Tibial artery (tissue), 4 donors: ENCODE results near the gene SORCS2.

Source experiments
- DNase-seq, 2 donors: peaks; one replicate each; pipeline ENCODE4 v3.0.0-alpha.2; 2019
- H3K27ac ChIP-seq, 2 donors: fragments of 200-600 bp; sonication (generic) in 1 of 2; 1 replicate in 1 of 2; 2 replicates in 1 of 2; pipeline ENCODE4 v1.5.1; 2018 to 2019; ENCODE audit warnings: mild to moderate bottlenecking in 1 of 2
- H3K27me3 ChIP-seq, 2 donors: fragments of 200-600 bp; sonication (generic) in 1 of 2; one replicate each; pipeline versions ENCODE4 v1.5.1 to v1.6.0; 2016 to 2019
- H3K36me3 ChIP-seq, 3 donors: fragments of 200-600 bp; sonication (generic) in 2 of 3; one replicate each; pipeline ENCODE4 v1.5.1; 2016 to 2019; ENCODE audit warnings: mild to moderate bottlenecking in 2 of 3
- H3K4me1 ChIP-seq, 4 donors: fragments of 200-600 bp; sonication (generic) in 2 of 4; 1 replicate in 3 of 4; 2 replicates in 1 of 4; pipeline ENCODE4 v1.5.1; 2016 to 2019
- H3K4me3 ChIP-seq, 2 donors: fragments of 200-600 bp; sonication (generic) in 1 of 2; 1 replicate in 1 of 2; 2 replicates in 1 of 2; pipeline ENCODE4 v1.5.1; 2018 to 2019; ENCODE audit warnings: mild to moderate bottlenecking in 2 of 2
- H3K9me3 ChIP-seq, 3 donors: fragments of 200-600 bp; sonication (generic) in 1 of 3; one replicate each; pipeline ENCODE4 v1.5.1; 2016 to 2019
- CTCF ChIP-seq, 2 experiments: fragments of 200-600 bp in 1 of 2; fragments of 450-650 bp in 1 of 2; IDR thresholded peaks; one replicate each; pipeline ENCODE4 v1.5.1; 2017 to 2019; ENCODE audit warnings: antibody characterized with exemption in 2 of 2, mild to moderate bottlenecking in 1 of 2, moderate library complexity in 1 of 2
- intact Hi-C: fragments of 100-400 bp; cut with DNase I; formaldehyde crosslinking; loops from one replicate; pipeline ENCODE4 v1.15.0; 2023; ENCODE audit warnings: low total_unique reads

SORCS2 gene

DNA sequence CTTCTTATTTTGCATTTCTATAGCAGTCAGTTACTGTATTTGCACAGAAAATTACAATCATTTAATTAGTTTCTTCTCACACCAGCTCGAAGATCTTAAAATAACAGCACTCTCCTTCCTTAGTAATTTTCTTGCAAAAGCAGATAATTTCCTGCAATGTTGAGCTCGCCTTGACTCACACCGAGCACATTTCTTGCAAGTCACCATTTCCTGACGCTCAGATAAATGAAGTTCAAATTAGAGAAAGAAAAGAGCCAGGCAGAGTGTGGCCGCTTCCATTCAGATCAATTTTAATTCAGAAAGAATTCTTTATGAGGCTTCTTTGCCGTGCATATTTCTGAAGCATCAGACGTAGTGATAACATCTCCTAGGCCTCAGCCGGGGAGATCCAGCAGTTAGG lies 10.1 kb downstream of the SORCS2 start:
- intact Hi-C loops = no loop called here
- no peak for TF ChIP-seq CTCF (IDR thresholded peaks at IDR 0.05)
- no peak for DNase-seq
- Histone ChIP-seq H3K4me3 (no peak overlapping the region), H3K27me3 (peaks cover 0 to 19% of the 10 kb centered on the region in 2 donors), H3K36me3 (no peaks in the 10 kb centered on the region), H3K4me1 (peaks cover 0 to 17% (median 14%) of the 10 kb centered on the region in 4 donors), H3K27ac (no peak overlapping the region), H3K9me3 (no peaks in the 10 kb centered on the region)

GRCh38 chr4:7204656-7205387 lies 12.5 kb downstream of the SORCS2 start:
- H3K27ac ChIP-seq = no peak overlapping the region
- intact Hi-C loops = no loop called here
- TF ChIP-seq CTCF (IDR thresholded peaks at IDR 0.05) = no peak

DNA sequence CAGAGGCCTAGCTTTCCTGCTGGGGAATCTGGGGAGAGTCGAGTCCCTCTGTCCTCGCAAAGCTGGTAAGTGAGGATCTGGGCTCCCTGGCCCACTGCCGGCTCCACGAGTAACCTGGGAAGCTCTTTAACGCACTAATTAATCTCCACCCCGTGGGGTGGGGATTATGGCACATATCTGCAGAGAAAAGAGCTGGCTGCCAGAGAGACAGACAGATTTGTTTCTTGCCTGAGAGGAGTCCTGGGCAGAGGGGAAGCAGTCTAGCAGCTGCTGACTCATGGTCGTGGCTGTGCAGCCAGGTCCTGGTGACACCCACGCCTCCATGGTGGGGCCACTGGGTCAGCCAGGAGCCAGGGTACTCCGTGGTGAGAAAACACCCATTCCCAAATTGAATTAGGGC lies 14.0 kb downstream of the SORCS2 start:
- peak; percentile 51 to 79 for DNase-seq
- intact Hi-C loops = no loop called here
- peaks cover 0 to 33% (median 23%) of the 10 kb centered on the region in 4 donors for H3K4me1 ChIP-seq
- H3K36me3 ChIP-seq = no peaks in the 10 kb centered on the region
- H3K4me3 ChIP-seq = no peak overlapping the region
- H3K27me3 ChIP-seq = no peaks in the 10 kb centered on the region
- no peak for TF ChIP-seq CTCF (IDR thresholded peaks at IDR 0.05)
- H3K9me3 ChIP-seq = no peaks in the 10 kb centered on the region
- H3K27ac ChIP-seq = peak overlapping the region; percentile 67 to 76

More at GRCh38 chr4:7204656-7205387, 12.5 kb downstream of the SORCS2 start:
- no peak for DNase-seq
- Histone ChIP-seq H3K9me3 (no peaks in the 10 kb centered on the region), H3K27me3 (peaks cover 0 to 3% of the 10 kb centered on the region in 2 donors), H3K36me3 (no peaks in the 10 kb centered on the region), H3K4me1 (peaks cover 0 to 33% (median 23%) of the 10 kb centered on the region in 4 donors), H3K4me3 (no peak overlapping the region)

GRCh38 chr4:7206911-7207567 lies 14.7 kb downstream of the SORCS2 start:
- Histone ChIP-seq H3K4me1 (peaks cover 0 to 33% (median 23%) of the 10 kb centered on the region in 4 donors), H3K27ac (peak overlapping the region; percentile 67 to 76), H3K4me3 (peak overlapping the region in 1 of 2 donors; percentile 9), H3K27me3 (no peaks in the 10 kb centered on the region), H3K9me3 (no peaks in the 10 kb centered on the region), H3K36me3 (no peaks in the 10 kb centered on the region)
- DNase-seq = peak; percentile 83 to 94
- TF ChIP-seq CTCF (IDR thresholded peaks at IDR 0.05) = no peak
- intact Hi-C loops = no loop called here

GRCh38 chr4:7207628-7208231 lies 15.4 kb downstream of the SORCS2 start:
- no peaks in the 10 kb centered on the region for H3K36me3 ChIP-seq
- peaks cover 0 to 33% (median 23%) of the 10 kb centered on the region in 4 donors for H3K4me1 ChIP-seq
- H3K9me3 ChIP-seq = no peaks in the 10 kb centered on the region
- H3K27me3 ChIP-seq = no peaks in the 10 kb centered on the region
- H3K27ac ChIP-seq = peak overlapping the region; percentile 67 to 76
- intact Hi-C loops = no loop called here
- peak overlapping the region in 1 of 2 donors; percentile 9 for H3K4me3 ChIP-seq
- DNase-seq = no peak
- no peak for TF ChIP-seq CTCF (IDR thresholded peaks at IDR 0.05)
